GM13976 (cell line): Measurements from ENCODE around the gene TAS1R2.
A peak's percentile ranks its signal among the peaks of the same experiment; 100 is the strongest.

ENCODE experiments used
- DNase-seq: peaks from one replicate; pipeline ENCODE4 v3.0.0; 2012; ENCODE audit warnings: low spot score
- in situ Hi-C: fragments of 300-500 bp; cut with MboI; formaldehyde crosslinking; loops from one replicate; pipeline ENCODE4 v1.12.0; 2022; ENCODE audit warnings: low sequenced_read_pairs, mixed read lengths, inconsistent platforms; ENCODE audit not compliant: unreplicated experiment
- TF ChIP-seq, protein P1 (sequence below): IDR thresholded peaks from 2 replicates; pipeline ENCODE4 v1.5.1; 2012; ENCODE audit warnings: borderline replicate concordance, mild to moderate bottlenecking; ENCODE audit not compliant: insufficient read depth; ENCODE audit errors: extremely low read depth, missing control alignments, control extremely low read depth

The TAS1R2 gene

GRCh38 chr1:18875796-18876128, 16.3 kb upstream of the TAS1R2 start:
- TF ChIP-seq, protein P1, sequence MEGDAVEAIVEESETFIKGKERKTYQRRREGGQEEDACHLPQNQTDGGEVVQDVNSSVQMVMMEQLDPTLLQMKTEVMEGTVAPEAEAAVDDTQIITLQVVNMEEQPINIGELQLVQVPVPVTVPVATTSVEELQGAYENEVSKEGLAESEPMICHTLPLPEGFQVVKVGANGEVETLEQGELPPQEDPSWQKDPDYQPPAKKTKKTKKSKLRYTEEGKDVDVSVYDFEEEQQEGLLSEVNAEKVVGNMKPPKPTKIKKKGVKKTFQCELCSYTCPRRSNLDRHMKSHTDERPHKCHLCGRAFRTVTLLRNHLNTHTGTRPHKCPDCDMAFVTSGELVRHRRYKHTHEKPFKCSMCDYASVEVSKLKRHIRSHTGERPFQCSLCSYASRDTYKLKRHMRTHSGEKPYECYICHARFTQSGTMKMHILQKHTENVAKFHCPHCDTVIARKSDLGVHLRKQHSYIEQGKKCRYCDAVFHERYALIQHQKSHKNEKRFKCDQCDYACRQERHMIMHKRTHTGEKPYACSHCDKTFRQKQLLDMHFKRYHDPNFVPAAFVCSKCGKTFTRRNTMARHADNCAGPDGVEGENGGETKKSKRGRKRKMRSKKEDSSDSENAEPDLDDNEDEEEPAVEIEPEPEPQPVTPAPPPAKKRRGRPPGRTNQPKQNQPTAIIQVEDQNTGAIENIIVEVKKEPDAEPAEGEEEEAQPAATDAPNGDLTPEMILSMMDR = no peak
- DNase-seq = no peak
- in situ Hi-C loops = no loop called here

DNA sequence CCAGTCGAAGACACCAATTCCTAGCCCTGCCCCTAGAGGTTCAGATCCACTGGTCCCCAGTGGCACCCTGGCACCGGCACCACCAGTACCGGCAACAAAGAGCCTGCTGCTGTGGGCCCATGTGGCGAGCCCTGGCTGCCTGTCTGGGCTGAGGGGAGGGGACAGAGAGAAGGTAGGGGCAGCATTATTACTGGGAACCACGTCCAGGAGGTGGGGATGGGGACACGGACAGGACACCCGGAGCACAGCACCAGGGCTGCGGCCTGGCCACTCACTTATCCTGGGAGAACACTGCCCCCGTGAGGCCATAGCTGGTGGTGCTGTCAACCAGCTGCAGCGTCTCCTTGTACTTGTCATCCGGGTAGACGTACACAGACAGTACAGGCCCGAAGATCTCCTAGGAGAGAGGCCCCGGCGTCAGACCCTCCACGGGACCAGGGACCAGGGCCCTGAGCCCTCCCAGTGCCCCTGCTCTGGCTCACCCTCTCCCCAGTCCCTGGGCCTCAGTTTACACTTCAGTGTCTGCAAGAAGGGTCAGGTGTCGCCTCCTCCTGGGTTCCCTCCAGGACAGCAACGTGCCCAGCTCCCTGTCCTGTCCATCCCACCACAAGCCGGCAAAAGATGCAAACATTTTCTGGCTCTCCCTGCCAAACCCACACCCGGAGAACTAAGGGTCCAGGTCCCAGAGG, 15.8 kb upstream of the TAS1R2 start:
- in situ Hi-C loops = no loop called here
- peak; percentile 89 for DNase-seq
- TF ChIP-seq, protein P1 = peak; percentile 74

- in situ Hi-C loops = no loop called here
- TF ChIP-seq, protein P1 = no peak
- DNase-seq = no peak
These were observed 15.1 kb upstream of the TAS1R2 start for GRCh38 chr1:18874600-18874999.

GRCh38 chr1:18874036-18874435, 14.6 kb upstream of the TAS1R2 start:
- no peak for DNase-seq
- in situ Hi-C loops = no loop called here
- TF ChIP-seq, protein P1 = no peak

- no peak for DNase-seq
- TF ChIP-seq, protein P1 = no peak
- in situ Hi-C loops = no loop called here
These were observed 12.7 kb upstream of the TAS1R2 start for GRCh38 chr1:18872071-18872611.

DNA sequence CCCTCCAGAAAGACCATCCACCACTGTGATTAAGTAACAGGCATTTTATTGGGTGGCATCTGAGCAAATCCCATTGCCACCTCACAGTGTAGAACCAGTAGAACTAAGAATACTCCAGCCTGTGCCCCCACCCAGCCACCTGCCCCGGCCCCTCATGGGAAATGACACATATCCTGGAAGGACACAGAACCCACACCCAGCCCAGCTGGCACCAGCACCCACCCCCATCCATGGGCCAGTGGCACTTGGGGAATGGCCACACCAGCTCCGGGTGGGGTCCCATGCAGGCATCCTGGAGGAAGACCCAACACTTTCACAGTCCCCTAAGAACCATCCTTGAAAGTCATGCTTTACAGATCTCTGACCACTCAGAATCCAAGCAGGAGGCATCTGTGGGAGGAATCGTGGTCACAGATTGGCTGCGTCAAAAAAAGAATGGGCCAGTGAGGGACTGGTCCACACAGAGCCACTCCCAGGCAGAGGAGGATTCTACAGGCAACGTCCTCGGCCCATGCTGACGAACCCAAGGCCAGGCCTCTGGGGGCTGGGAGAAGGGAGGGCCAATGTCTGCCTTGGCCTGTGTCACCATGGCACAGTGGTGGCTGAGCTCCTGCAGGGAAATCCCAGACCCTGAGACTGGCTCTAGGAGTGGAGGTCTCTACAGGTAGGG, 12.1 kb upstream of the TAS1R2 start:
- no peak for DNase-seq
- TF ChIP-seq, protein P1 = no peak
- in situ Hi-C loops = no loop called here
